GM19467 (cell line): ENCODE measurements around the gene SNX8.
A peak's percentile ranks its signal among the peaks of the same experiment; 100 is the strongest.

Experiments used
- ATAC-seq: cut with Tn5 transposase; IDR thresholded peaks from one replicate; pipeline ENCODE4 v1.9.1; 2021; ENCODE audit warnings: mild to moderate bottlenecking, moderate library complexity; ENCODE audit not compliant: unreplicated experiment

Gene SNX8

GRCh38 chr7:2247141-2247995 is 66.9 kb downstream of the SNX8 start:
- ATAC-seq = no peak

GRCh38 chr7:2245883-2246675 is 68.2 kb downstream of the SNX8 start:
- ATAC-seq = no peak

- no peak for ATAC-seq
Observed at GRCh38 chr7:2244404-2244995, 69.7 kb downstream of the SNX8 start.

- ATAC-seq = no peak
Observed at GRCh38 chr7:2243458-2243857, 70.8 kb downstream of the SNX8 start.

- ATAC-seq = no peak
Observed at GRCh38 chr7:2242541-2243429, 71.5 kb downstream of the SNX8 start.

GRCh38 chr7:2241580-2242540 is 72.4 kb downstream of the SNX8 start, which contains the start of the genes MRM2 and NUDT1:
Gene MRM2 (minus strand): TSS chr7:2242205. CDS start chr7:2242169, 36 bp downstream.
Gene NUDT1 (plus strand): TSS chr7:2242226. CDS start chr7:2244575, 2,349 bp downstream.
- peak; percentile 45 for ATAC-seq

- ATAC-seq = no peak
Observed at GRCh38 chr7:2239242-2239641, 75.0 kb downstream of the SNX8 start.

GRCh38 chr7:2237109-2237602 is 77.1 kb downstream of the SNX8 start:
- ATAC-seq = peak; percentile 52

- no peak for ATAC-seq
Observed at GRCh38 chr7:2233926-2234325, 80.3 kb downstream of the SNX8 start.

GRCh38 chr7:2232766-2233520 is 81.3 kb downstream of the SNX8 start, which contains the start of gene MAD1L1:
Gene MAD1L1 (minus strand): TSS chr7:2232945. CDS start chr7:2230133, 2,812 bp downstream.
- ATAC-seq = peak; percentile 68

- ATAC-seq = peak; percentile 26
Observed at GRCh38 chr7:2231992-2232765, 82.1 kb downstream of the SNX8 start.

GRCh38 chr7:2230882-2231281 is 83.4 kb downstream of the SNX8 start:
- ATAC-seq = no peak

GRCh38 chr7:2230226-2230625 is 84.0 kb downstream of the SNX8 start:
- ATAC-seq = no peak

- ATAC-seq = no peak
Observed at GRCh38 chr7:2229467-2229866, 84.8 kb downstream of the SNX8 start.

- ATAC-seq = no peak
Observed at GRCh38 chr7:2228921-2229320, 85.3 kb downstream of the SNX8 start.

GRCh38 chr7:2227699-2228098 is 86.5 kb downstream of the SNX8 start:
- ATAC-seq = no peak

- ATAC-seq = no peak
Observed at GRCh38 chr7:2225830-2226229, 88.4 kb downstream of the SNX8 start.
